MM.1S (cell line): ENCODE measurements around the gene MYADML2.

Experiments
- DNase-seq: peaks from one replicate; pipeline ENCODE4 v3.0.0-alpha.2; 2015
- H2AFZ ChIP-seq: fragments of 300-600 bp; sonication (generic); 2 replicates; pipeline ENCODE4 v1.6.0; 2016; ENCODE audit warnings: antibody characterized with exemption, low read length
- H3F3A ChIP-seq: fragments of 300-600 bp; sonication (generic); 2 replicates; pipeline ENCODE4 v1.6.1; 2016; ENCODE audit warnings: mild to moderate bottlenecking, antibody characterized with exemption, low read length, moderate library complexity, mixed read lengths; ENCODE audit not compliant: insufficient read depth
- H3K27ac ChIP-seq: fragments of 300-600 bp; sonication (generic); 2 replicates; pipeline ENCODE4 v1.5.1; 2016; ENCODE audit warnings: mild to moderate bottlenecking, low read length
- H3K27me3 ChIP-seq: fragments of 300-600 bp; sonication (generic); replicated peaks from 2 replicates; pipeline ENCODE4 v1.6.0; 2016; ENCODE audit warnings: low read length; ENCODE audit not compliant: insufficient read depth
- H3K36me3 ChIP-seq: fragments of 300-600 bp; sonication (generic); replicated peaks from 2 replicates; pipeline ENCODE4 v1.6.1; 2016; ENCODE audit warnings: mild to moderate bottlenecking, low read length, mixed read lengths; ENCODE audit not compliant: insufficient read depth
- H3K4me1 ChIP-seq: fragments of 300-600 bp; sonication (generic); 2 replicates; pipeline ENCODE4 v1.6.1; 2016; ENCODE audit warnings: low read length, mixed read lengths
- H3K4me2 ChIP-seq: fragments of 300-600 bp; sonication (generic); 2 replicates; pipeline ENCODE4 v1.6.0; 2016; ENCODE audit warnings: low read depth, low read length
- H3K4me3 ChIP-seq: fragments of 300-600 bp; sonication (generic); 2 replicates; pipeline ENCODE4 v1.5.1; 2016; ENCODE audit warnings: low read length, mixed read lengths
- H3K79me2 ChIP-seq: fragments of 300-600 bp; sonication (generic); 2 replicates; pipeline ENCODE4 v1.6.1; 2016; ENCODE audit warnings: mixed run types, low read length, mixed read lengths
- H3K9ac ChIP-seq: fragments of 300-600 bp; sonication (generic); 2 replicates; pipeline ENCODE4 v1.6.1; 2016; ENCODE audit warnings: low read length, mixed read lengths
- H3K9me2 ChIP-seq: fragments of 300-600 bp; sonication (generic); replicated peaks from 2 replicates; pipeline ENCODE4 v1.6.1; 2016; ENCODE audit warnings: mild to moderate bottlenecking, low read length, mixed read lengths; ENCODE audit not compliant: insufficient read depth
- H3K9me3 ChIP-seq: fragments of 300-600 bp; sonication (generic); replicated peaks from 2 replicates; pipeline ENCODE4 v1.6.1; 2016; ENCODE audit warnings: mild to moderate bottlenecking, low read length, mixed read lengths; ENCODE audit not compliant: insufficient read depth
- H4K20me1 ChIP-seq: fragments of 300-600 bp; sonication (generic); 2 replicates; pipeline ENCODE4 v1.6.1; 2016; ENCODE audit warnings: mild to moderate bottlenecking, low read length, moderate library complexity, mixed read lengths; ENCODE audit not compliant: insufficient read depth
- EZH2 ChIP-seq: fragments of 300-600 bp; sonication (generic); optimal IDR thresholded peaks from 2 replicates; pipeline ENCODE3; 2017; ENCODE audit warnings: low read depth, mild to moderate bottlenecking, antibody characterized with exemption, low read length, mixed read lengths
- EZH2phosphoT487 ChIP-seq: fragments of 300-600 bp; sonication (generic); IDR thresholded peaks from 2 replicates; pipeline ENCODE4 v1.6.1; 2018; ENCODE audit warnings: antibody characterized with exemption, low read length
- TF ChIP-seq, protein P1 (sequence below): fragments of 300-600 bp; sonication (generic); IDR thresholded peaks from 2 replicates; pipeline ENCODE4 v1.5.1; 2016; ENCODE audit warnings: antibody characterized with exemption, low read length, mixed read lengths

MYADML2 gene

DNA sequence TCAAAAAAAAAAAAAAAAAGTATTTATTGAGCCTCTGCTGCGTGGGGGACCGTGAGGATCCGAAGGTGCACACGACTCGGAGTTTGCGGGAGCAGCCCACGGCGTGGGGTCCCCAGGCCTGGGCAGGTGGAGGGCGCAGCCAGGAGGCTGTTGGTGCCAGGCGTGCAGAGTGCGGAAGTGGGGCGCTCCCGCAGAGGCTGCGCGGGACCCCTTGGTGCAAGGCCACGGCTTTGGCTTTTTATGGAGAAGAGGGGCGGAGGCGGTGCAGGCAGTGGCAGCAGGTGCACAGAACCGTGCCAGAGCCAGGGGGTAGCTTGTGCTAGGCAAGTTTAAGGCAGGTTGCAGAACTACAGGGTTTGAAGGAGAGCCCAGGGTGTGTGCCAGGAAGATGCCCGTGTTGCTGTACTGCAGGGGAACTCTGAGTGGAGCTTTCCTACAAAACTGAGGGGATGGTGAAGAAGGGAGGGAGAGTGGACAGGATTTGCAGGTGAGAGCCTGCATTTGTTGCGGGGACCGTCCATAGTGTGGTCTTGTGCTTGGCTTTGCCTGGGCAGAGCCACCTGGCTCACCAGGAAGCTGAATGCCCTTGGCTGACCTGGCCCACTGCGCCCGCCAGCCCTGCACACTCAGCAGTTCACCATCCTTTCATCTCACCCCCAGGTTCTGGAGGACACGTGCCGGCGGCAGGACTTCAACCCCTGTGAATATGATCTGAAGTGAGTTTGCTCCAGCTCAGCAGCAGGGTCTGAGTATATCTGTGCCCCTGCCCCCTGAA is 31.7 kb upstream of the MYADML2 start:
- Histone ChIP-seq H3K4me3 (no peak overlapping the region; the same call in 1 of the 2 replicates), H4K20me1 (no peaks in the 10 kb centered on the region), H3K9ac (no peak overlapping the region; the same call in 1 of the 2 replicates), H3K4me1 (peaks cover 13% of the 10 kb centered on the region), H2AFZ (no peak overlapping the region), H3K9me2 (no peaks in the 10 kb centered on the region), H3K4me2 (peak overlapping the region; percentile 80; the same call in 1 of the 2 replicates), H3F3A (peaks cover 11% of the 10 kb centered on the region; the same call in 1 of the 2 replicates), H3K79me2 (peaks cover 9% of the 10 kb centered on the region; the same call in 1 of the 2 replicates), H3K9me3 (no peaks in the 10 kb centered on the region), H3K27ac (no peak overlapping the region), H3K36me3 (no peaks in the 10 kb centered on the region), H3K27me3 (peaks cover 12% of the 10 kb centered on the region)
- TF ChIP-seq, protein P1, sequence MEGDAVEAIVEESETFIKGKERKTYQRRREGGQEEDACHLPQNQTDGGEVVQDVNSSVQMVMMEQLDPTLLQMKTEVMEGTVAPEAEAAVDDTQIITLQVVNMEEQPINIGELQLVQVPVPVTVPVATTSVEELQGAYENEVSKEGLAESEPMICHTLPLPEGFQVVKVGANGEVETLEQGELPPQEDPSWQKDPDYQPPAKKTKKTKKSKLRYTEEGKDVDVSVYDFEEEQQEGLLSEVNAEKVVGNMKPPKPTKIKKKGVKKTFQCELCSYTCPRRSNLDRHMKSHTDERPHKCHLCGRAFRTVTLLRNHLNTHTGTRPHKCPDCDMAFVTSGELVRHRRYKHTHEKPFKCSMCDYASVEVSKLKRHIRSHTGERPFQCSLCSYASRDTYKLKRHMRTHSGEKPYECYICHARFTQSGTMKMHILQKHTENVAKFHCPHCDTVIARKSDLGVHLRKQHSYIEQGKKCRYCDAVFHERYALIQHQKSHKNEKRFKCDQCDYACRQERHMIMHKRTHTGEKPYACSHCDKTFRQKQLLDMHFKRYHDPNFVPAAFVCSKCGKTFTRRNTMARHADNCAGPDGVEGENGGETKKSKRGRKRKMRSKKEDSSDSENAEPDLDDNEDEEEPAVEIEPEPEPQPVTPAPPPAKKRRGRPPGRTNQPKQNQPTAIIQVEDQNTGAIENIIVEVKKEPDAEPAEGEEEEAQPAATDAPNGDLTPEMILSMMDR, result no peak
- TF ChIP-seq EZH2 (no peak), EZH2phosphoT487 (no peak)
- no peak for DNase-seq

DNA sequence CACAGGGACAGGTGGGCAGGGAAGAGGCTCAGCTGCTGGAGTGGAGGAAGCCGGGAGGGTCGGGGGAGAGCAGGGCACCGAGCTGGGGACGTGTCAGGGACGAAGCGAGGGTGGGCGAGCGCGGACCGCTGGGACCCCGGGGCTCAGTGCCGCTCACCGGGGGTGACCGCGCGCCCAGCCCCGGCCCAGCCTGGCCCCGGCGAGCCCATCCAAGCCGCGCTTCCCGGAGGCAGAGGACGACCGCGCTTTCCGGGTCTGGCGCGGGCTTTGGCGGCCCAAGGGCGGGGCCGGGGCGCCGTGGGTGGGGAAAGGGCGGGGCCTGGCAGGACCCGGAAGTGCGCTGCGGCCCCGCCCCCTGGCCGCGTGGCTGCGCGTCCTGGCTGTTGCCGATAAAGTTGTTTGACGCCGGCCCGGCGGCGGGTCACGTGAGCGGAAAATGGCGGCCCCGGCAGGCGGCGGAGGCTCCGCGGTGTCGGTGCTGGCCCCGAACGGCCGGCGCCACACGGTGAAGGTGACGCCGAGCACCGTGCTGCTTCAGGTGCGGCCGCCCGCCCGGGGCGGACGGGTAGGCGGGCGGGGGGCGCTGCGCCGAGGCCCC is 30.3 kb upstream of the MYADML2 start, which contains the start of gene ASPSCR1:
Gene ASPSCR1 (plus strand): TSS at position 419 of the 598 bp plus-strand sequence. CDS start 18 bp downstream, at position 437.
- Histone ChIP-seq H3K4me1 (peaks cover 13% of the 10 kb centered on the region), H3K9ac (peak within 1 kb of the TSS; percentile 73), H4K20me1 (no peaks in the 10 kb centered on the region), H3K4me2 (peak within 1 kb of the TSS; percentile 89), H3K36me3 (no peaks in the 10 kb centered on the region), H3K9me2 (no peaks in the 10 kb centered on the region), H3K9me3 (no peaks in the 10 kb centered on the region), H3K79me2 (peaks cover 9% of the 10 kb centered on the region; the same call in 1 of the 2 replicates), H3K4me3 (peak within 1 kb of the TSS; percentile 87), H3K27ac (peak within 1 kb of the TSS; percentile 38; the same call in 1 of the 2 replicates), H3K27me3 (peaks cover 12% of the 10 kb centered on the region), H3F3A (peaks cover 11% of the 10 kb centered on the region; the same call in 1 of the 2 replicates), H2AFZ (peak within 1 kb of the TSS; percentile 71)
- no peak for TF ChIP-seq EZH2phosphoT487
- TF ChIP-seq EZH2, result no peak
- DNase-seq, result peak; percentile 88

DNA sequence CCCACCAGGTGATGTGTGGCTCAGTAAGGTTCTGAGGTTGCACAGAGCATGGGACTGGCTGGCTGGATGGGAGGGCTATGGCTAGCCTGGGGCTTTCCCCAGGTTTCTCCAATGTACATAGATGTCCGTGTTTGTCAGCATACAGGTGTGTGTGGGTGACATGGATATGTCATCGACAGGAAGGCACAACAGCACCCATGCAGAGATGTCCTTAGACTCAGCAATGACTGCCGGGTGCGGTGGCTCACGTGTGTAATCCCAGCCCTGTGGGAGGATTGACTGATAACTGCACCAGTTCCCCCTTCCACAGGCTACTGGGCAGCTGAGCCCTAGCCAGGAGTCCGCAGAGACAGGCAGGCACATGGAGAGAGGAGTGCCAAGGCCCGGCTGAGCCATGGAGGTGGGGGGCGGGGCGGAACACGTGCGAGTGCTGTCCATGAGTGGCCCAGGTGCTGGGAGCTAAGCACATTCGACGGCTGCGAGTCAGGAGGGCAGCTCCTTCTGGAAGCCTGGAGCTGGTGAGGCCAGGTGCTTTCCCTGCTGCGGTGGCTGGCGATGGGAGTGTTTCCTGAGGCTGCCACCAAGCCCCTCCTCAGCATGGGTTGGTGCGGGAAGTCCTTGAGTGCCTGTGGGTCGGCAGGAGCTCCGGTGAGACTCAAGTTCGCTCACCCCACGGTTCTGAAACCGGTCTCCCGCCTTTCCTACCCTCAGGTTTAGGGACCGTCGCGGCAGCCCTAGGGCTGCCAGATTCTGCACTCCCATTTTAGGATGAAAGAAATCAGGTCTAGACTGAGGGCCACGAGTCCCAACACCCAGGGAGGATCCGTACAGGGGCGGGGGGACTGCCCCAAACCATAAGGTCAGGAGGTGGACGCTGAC is 29.5 kb upstream of the MYADML2 start:
- Histone ChIP-seq H3K36me3 (no peaks in the 10 kb centered on the region), H3K79me2 (peaks cover 9% of the 10 kb centered on the region; the same call in 1 of the 2 replicates), H3K9me3 (no peaks in the 10 kb centered on the region), H3K4me2 (peak overlapping the region; percentile 89), H3K4me1 (peaks cover 13% of the 10 kb centered on the region), H3K4me3 (peak overlapping the region; percentile 66), H3K27ac (no peak overlapping the region), H3K9ac (peak overlapping the region; percentile 73), H4K20me1 (no peaks in the 10 kb centered on the region), H3F3A (peaks cover 11% of the 10 kb centered on the region; the same call in 1 of the 2 replicates), H2AFZ (peak overlapping the region; percentile 71), H3K27me3 (peaks cover 12% of the 10 kb centered on the region), H3K9me2 (no peaks in the 10 kb centered on the region)
- DNase-seq, result no peak
- TF ChIP-seq EZH2phosphoT487, result no peak
- no peak for TF ChIP-seq EZH2
- TF ChIP-seq, protein P1, result no peak
